ENCODE measurements around the gene TNFRSF6B.
A peak's percentile ranks its signal among the peaks of the same experiment; 100 is the strongest.

DNA sequence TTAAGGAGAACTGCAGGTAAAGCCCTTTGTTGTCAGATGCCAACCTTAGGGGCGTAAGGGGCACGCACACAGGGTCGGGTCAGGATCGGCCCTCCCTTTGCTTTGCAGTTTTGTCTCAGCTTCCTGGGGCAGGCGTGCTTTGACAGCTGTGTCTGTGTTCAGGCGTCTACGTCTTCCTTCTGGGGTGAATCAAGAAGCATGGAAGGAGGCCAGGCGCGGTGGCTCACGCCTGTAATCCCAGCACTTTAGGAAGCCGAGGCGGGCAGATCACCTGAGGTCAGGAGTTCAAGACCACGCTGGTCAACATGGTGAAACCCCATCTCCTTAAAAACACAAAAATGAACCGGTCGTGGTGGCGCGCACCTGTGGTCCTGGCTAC is 12.7 kb downstream of the TNFRSF6B start:
- TF ChIP-seq, protein P1, sequence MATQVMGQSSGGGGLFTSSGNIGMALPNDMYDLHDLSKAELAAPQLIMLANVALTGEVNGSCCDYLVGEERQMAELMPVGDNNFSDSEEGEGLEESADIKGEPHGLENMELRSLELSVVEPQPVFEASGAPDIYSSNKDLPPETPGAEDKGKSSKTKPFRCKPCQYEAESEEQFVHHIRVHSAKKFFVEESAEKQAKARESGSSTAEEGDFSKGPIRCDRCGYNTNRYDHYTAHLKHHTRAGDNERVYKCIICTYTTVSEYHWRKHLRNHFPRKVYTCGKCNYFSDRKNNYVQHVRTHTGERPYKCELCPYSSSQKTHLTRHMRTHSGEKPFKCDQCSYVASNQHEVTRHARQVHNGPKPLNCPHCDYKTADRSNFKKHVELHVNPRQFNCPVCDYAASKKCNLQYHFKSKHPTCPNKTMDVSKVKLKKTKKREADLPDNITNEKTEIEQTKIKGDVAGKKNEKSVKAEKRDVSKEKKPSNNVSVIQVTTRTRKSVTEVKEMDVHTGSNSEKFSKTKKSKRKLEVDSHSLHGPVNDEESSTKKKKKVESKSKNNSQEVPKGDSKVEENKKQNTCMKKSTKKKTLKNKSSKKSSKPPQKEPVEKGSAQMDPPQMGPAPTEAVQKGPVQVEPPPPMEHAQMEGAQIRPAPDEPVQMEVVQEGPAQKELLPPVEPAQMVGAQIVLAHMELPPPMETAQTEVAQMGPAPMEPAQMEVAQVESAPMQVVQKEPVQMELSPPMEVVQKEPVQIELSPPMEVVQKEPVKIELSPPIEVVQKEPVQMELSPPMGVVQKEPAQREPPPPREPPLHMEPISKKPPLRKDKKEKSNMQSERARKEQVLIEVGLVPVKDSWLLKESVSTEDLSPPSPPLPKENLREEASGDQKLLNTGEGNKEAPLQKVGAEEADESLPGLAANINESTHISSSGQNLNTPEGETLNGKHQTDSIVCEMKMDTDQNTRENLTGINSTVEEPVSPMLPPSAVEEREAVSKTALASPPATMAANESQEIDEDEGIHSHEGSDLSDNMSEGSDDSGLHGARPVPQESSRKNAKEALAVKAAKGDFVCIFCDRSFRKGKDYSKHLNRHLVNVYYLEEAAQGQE (IDR thresholded peaks at IDR 0.05; ENCODE audit: insufficient read depth in 1 of 2, low read depth in 2 of 2, low read length in 1 of 2): no peak
- TF ChIP-seq SIN3A (IDR thresholded peaks at IDR 0.05; ENCODE audit: borderline replicate concordance, insufficient read depth, low read depth, low read length): 0 out of 2 replicates have a peak, but pooled peaks have one; percentile 0

All from Panc1 (cell line).